Stimulated activated CD4-positive, alpha-beta T cell treated with anti-CD3 and anti-CD28 coated beads, Interleukin-2, amount 100 ng/mL, for 48 hours (primary cell): ENCODE results near the gene HOXA10.

Experiments used
- DNase-seq, 2 donors: peaks; one replicate each; pipeline ENCODE4 v3.0.0-alpha.2; 2020

The HOXA10 gene

GRCh38 chr7:27165089-27165995, 8.8 kb downstream of the HOXA10 start, which contains the start of gene HOXA9:
Gene HOXA9, minus strand, starts transcription at chr7:27165537. Its CDS starts 80 bp downstream, at chr7:27165457.
- DNase-seq: no peak

GRCh38 chr7:27164367-27165088, 9.6 kb downstream of the HOXA10 start:
- DNase-seq: no peak

- no peak for DNase-seq
These were observed 10.1 kb downstream of the HOXA10 start for GRCh38 chr7:27164045-27164366.

DNA sequence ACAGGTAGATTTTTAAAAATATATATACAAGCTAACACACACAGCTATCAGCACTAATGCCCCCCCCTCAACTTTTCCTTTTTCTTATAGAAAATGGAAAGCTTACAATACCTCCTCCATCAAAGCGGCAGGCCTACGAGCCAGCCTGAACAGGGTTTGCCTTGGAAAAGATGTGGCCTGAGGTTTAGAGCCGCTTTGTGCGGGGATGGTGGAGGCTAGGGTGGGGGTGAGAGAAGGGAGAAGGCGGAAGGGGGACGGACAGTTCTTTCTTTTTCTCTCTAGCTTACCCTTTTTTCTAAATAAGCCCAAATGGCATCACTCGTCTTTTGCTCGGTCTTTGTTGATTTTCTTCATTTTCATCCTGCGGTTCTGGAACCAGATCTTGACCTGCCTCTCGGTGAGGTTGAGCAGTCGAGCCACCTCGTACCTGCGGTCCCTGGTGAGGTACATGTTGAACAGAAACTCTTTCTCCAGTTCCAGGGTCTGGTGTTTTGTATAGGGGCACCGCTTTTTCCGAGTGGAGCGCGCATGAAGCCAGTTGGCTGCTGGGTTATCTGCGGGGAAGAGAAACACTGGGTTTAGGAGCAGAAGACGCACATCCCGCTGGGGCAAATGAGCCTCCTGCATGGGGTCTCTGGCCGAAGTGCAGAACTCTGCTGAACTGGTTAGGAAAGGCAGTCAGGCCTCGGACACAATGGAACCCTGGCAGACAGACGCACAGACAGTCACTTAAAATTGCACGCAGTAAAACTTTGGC, 10.7 kb downstream of the HOXA10 start:
- no peak for DNase-seq

DNA sequence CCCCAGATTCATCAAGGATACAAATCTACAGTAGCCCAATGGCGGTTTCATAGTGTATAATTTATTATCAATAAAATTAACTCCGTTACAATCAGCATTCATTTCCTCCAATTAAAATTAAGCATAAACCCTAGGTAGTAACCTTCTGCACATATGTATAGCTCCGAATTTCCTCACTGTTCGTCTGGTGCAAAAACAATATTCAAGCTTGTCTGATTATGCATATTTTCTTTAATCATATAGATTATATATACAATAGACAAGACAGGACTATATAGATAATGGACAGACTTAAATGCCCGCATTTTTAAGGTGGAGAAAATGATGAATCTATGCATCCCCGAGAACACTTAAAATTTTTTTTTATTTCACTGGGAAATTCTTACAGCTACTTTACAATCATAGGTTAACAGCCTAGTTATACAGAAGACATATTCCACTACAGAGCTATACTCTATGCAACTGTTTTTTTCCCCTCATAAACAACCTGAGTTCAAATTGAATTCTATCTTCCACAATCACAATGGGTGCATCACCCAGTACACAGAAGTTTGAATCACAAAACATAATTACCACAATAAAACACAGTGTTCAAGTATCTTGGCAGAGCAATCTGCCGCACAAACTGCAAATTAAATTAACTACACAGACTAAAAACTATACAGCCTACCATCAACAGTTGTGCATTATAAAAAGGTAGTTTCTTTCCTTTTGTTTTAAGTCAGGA, 11.4 kb downstream of the HOXA10 start:
- no peak for DNase-seq

DNA sequence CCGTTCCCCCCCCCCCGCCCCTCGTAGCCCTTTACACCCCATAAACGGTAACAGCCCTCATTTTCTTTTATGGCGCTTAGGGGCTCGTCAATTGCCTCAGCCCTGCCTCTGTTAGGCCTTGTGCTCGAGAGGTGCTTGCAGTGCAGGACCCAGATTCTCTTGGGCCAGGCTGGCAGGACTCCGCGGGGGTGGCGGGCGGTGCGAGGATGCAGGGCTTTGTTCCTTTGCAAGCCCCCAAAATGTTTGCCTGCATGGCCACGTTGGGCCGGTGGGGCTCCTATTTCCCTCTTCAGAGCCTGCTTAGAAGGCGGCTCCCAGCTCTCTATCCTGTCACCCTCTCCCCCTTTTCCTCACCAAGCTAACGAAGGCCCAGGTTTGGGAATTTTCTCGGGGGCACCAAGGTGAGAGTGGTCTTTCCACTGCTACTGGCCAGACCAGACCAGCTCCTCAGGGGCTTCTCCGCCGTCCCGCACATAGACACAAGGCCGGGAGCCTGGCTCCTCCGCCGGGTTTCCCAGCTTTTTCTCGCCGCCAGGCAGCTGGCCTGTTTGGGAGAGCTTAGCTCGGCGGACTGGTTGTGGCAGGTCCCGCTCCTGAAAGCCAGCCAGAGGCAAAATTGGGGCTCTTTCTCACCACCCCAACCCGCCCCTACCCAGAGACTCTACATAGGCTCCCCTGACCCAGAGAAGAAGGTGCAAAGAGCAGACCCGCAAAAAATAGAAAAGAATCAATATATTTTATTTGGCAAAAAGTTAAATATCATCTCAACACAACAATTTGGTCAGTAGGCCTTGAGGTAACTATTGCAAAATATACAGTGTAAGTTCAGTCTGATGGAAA, 12.2 kb downstream of the HOXA10 start:
- DNase-seq: no peak

- no peak for DNase-seq
These were observed 12.9 kb downstream of the HOXA10 start for GRCh38 chr7:27161214-27161720.

- DNase-seq: peak; percentile 86 to 88
These were observed 13.4 kb downstream of the HOXA10 start for GRCh38 chr7:27160546-27161213.

- DNase-seq: no peak
These were observed 14.0 kb downstream of the HOXA10 start for GRCh38 chr7:27160145-27160545.

DNA sequence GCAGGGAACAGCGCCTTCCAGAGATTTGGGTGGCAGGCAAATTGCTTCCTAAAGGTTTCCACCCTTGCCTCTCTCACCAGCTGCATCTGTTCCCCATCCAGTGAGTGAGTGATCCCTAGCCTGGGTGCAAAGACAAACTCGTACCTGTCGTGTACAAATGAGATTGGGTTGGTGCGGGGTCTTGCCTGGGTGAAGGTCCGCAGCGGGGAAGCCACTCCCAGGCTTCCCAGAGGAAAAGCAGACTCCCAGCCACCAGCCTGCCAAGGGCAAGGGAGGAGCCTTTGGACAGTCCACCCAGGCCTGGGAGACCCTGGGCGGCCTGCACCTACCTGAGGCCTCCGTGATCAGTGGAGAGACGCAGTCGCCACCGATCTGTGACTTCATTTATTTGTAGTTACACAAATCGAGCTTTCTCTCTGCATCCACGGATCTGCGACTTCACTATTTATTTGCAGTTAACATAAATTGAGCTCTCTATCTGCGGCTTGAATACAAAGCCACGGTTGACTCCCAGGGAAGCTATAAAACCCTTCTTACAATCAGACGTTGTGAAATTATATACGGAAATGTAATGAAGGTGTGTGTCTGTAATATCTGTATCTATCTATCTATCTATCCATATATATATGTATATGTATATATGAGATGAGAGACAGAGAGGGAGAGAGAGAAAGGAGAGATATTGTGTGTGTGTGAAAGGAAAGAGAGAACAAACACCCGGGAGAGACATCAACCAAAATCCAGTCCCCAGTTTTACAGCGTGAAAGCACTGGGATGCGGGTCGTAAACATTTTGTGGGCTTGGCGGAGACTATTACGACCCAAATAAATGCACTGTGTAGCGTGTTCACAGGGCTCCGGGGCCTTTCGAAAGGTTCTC, 14.6 kb downstream of the HOXA10 start:
- DNase-seq: no peak

GRCh38 chr7:27158436-27159265, 15.5 kb downstream of the HOXA10 start:
- DNase-seq: no peak

GRCh38 chr7:27157702-27158431, 16.3 kb downstream of the HOXA10 start:
- DNase-seq: no peak

DNA sequence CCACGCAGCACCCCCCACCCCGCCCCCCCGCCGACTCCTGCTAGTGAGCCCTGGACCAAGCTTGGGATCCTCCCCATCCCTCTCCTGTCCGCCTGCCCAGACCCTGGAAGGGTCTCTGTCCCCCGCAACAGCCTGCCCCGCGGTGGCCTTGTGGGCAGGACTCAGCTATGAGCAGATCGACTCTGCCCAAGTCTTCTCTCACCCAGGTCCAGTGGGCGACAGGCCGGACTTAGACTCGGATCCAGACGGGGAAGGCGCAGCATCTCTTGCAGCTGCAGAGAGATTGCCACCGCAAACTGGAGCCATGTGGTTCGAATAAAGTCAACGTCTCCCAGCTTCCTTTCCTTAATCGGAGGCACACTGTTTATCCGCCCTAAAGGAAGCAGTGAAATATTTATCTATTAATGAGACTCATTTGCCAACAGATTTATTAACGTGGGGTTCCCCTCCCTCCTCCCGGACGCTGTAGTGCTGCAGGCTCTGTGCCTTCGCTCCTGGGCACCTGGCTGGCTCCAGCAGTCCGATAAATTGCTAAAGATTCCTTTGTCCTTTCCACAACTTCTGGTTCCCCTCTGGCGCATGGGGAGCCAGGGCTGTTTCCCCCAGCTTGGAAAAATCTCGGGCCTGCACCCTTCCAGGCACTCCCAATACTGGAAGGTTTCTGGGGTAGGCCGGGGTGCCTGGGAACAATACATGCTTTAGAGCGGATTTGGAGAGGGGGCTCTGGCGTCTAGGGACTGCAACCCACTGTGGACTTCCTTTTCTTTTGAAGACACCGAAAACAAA, 17.0 kb downstream of the HOXA10 start:
- DNase-seq: no peak

DNA sequence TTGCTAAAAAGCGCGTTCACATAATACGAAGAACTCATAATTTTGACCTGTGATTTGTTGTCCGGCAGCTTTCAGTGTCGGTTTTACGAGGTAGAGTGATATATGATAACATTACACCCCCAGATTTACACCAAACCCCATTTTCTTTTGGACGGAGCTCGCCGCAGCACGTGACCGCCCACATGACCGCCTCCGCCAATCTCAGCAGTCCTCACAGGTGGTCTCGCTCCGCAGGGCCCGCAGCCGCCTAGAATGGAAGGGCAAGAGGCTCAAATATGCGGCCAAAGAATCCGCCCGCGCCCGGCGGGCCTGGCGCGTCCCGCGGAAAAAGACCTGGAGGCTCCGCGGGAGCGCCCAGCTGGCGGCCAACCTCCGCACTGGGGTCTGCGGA, 17.6 kb downstream of the HOXA10 start, which contains the start of gene HOXA7:
Gene HOXA7 (minus strand): TSS at position 168 of the 391 bp plus-strand sequence. CDS start 130 bp downstream, at position 38.
- no peak for DNase-seq

- DNase-seq: no peak
These were observed 18.2 kb downstream of the HOXA10 start for GRCh38 chr7:27155816-27156507.
